Femur (tissue), 1 donor: ENCODE data around the gene ZNF282.
A peak's percentile ranks its signal among the peaks of the same experiment; 100 is the strongest.

Source experiments
- DNase-seq: peaks from one replicate; pipeline ENCODE4 v3.0.0-alpha.2; 2017

Gene ZNF282

GRCh38 chr7:149195180-149196150 is at the start of gene ZNF282:
Gene ZNF282, plus strand, starts transcription at chr7:149195546. Its CDS starts 44 bp downstream, at chr7:149195590.
- DNase-seq = peak; percentile 93

- peak; percentile 88 for DNase-seq
These were observed 48.1 kb upstream of the ZNF282 start, which contains the start of gene ZNF398 for GRCh38 chr7:149147072-149147751. Gene ZNF398, plus strand, starts transcription at chr7:149147453. Its CDS starts 290 bp downstream, at chr7:149147743.

- DNase-seq = peak; percentile 68
These were observed 47.3 kb upstream of the ZNF282 start for GRCh38 chr7:149147752-149148653.

- no peak for DNase-seq
These were observed 44.4 kb upstream of the ZNF282 start for GRCh38 chr7:149150981-149151380.

GRCh38 chr7:149153346-149153745 is 42.0 kb upstream of the ZNF282 start:
- no peak for DNase-seq

GRCh38 chr7:149154056-149154455 is 41.3 kb upstream of the ZNF282 start:
- DNase-seq = no peak

GRCh38 chr7:149156898-149157297 is 38.4 kb upstream of the ZNF282 start:
- DNase-seq = no peak

GRCh38 chr7:149161241-149161848 is 34.0 kb upstream of the ZNF282 start:
- DNase-seq = no peak

- no peak for DNase-seq
These were observed 29.2 kb upstream of the ZNF282 start for GRCh38 chr7:149166142-149166541.

GRCh38 chr7:149166630-149167352 is 28.6 kb upstream of the ZNF282 start:
- DNase-seq = no peak

- DNase-seq = no peak
These were observed 23.3 kb upstream of the ZNF282 start for GRCh38 chr7:149171892-149172533.

- DNase-seq = no peak
These were observed 22.8 kb upstream of the ZNF282 start for GRCh38 chr7:149172534-149172920.

- DNase-seq = no peak
These were observed 20.2 kb upstream of the ZNF282 start for GRCh38 chr7:149175150-149175549.

- DNase-seq = no peak
These were observed 16.1 kb upstream of the ZNF282 start for GRCh38 chr7:149179241-149179640.

GRCh38 chr7:149180722-149181449 is 14.5 kb upstream of the ZNF282 start:
- no peak for DNase-seq

- DNase-seq = no peak
These were observed 13.9 kb upstream of the ZNF282 start for GRCh38 chr7:149181450-149181790.

GRCh38 chr7:149184274-149184673 is 11.1 kb upstream of the ZNF282 start:
- no peak for DNase-seq

- DNase-seq = no peak
These were observed 7.1 kb upstream of the ZNF282 start for GRCh38 chr7:149188213-149188612.

- no peak for DNase-seq
These were observed 6.6 kb upstream of the ZNF282 start for GRCh38 chr7:149188637-149189259.

GRCh38 chr7:149191851-149192250 is 3.5 kb upstream of the ZNF282 start:
- DNase-seq = no peak
